Measurements from ENCODE around the gene DLGAP4. TPM values are rescaled to one million over a fixed set of nuclear protein-coding genes. Genes with fewer than 3 reads are reported as not detected.
A peak's percentile ranks its signal among the peaks of the same experiment; 100 is the strongest.

The DLGAP4 gene
- total and polyA plus RNA-seq, 2 experiments from 2014 or later, result 14.3 to 68.1 TPM

GRCh38 chr20:36309643-36310042 lies 3.5 kb downstream of the DLGAP4 start:
- no peak overlapping the region for H3K4me3 ChIP-seq
- TF ChIP-seq EZH2 (IDR thresholded peaks at IDR 0.05; ENCODE audit: insufficient read depth, poor library complexity, severe bottlenecking) (no peak), EZH2phosphoT487 (IDR thresholded peaks at IDR 0.05; ENCODE audit: insufficient read depth, low read depth) (no peak)

GRCh38 chr20:36310215-36310981 lies 4.3 kb downstream of the DLGAP4 start:
- Histone ChIP-seq H3F3A (ENCODE audit: insufficient read depth) (no peaks in the 10 kb centered on the region), H3K27ac (no peak overlapping the region), H3K4me3 (no peak overlapping the region), H2AFZ (no peak overlapping the region), H3K4me2 (ENCODE audit: unreplicated experiment) (no peak overlapping the region), H3K9ac (no peak overlapping the region), H3K4me1 (ENCODE audit: insufficient read depth) (no peaks in the 10 kb centered on the region), H4K20me1 (ENCODE audit: insufficient read depth) (no peaks in the 10 kb centered on the region), H3K9me3 (ENCODE audit: low read depth) (no peaks in the 10 kb centered on the region), H3K79me2 (ENCODE audit: insufficient read depth) (no peaks in the 10 kb centered on the region), H3K9me2 (ENCODE audit: insufficient read depth) (no peaks in the 10 kb centered on the region), H3K27me3 (replicated peaks; ENCODE audit: insufficient read depth) (peaks cover 43% of the 10 kb centered on the region), H3K36me3 (ENCODE audit: low read depth) (no peaks in the 10 kb centered on the region)
- in situ Hi-C loops (cut with MboI), result no loop called here
- 42 to 52% methylated on average over 8 of the region's 8 CpGs for WGBS, 2 experiments (ENCODE audit: low coverage in 1 of 2, low lambda C conversion rate in 2 of 2, missing lambda C conversion rate in 2 of 2)
- no peak for DNase-seq
- no peak for TF ChIP-seq EZH2phosphoT487 (IDR thresholded peaks at IDR 0.05; ENCODE audit: insufficient read depth, low read depth)
- no peak for TF ChIP-seq EZH2 (IDR thresholded peaks at IDR 0.05; ENCODE audit: insufficient read depth, poor library complexity, severe bottlenecking)

More at GRCh38 chr20:36309643-36310042, 3.5 kb downstream of the DLGAP4 start:
- Histone ChIP-seq H3K9me2 (ENCODE audit: insufficient read depth) (no peaks in the 10 kb centered on the region), H3K27me3 (replicated peaks; ENCODE audit: insufficient read depth) (peaks cover 51% of the 10 kb centered on the region), H3K27ac (no peak overlapping the region), H4K20me1 (ENCODE audit: insufficient read depth) (no peaks in the 10 kb centered on the region), H3F3A (ENCODE audit: insufficient read depth) (no peaks in the 10 kb centered on the region), H2AFZ (no peak overlapping the region), H3K79me2 (ENCODE audit: insufficient read depth) (no peaks in the 10 kb centered on the region), H3K9me3 (ENCODE audit: low read depth) (no peaks in the 10 kb centered on the region), H3K4me1 (ENCODE audit: insufficient read depth) (no peaks in the 10 kb centered on the region), H3K9ac (no peak overlapping the region), H3K36me3 (ENCODE audit: low read depth) (no peaks in the 10 kb centered on the region), H3K4me2 (ENCODE audit: unreplicated experiment) (no peak overlapping the region)
- DNase-seq, result no peak
- 55 to 56% methylated on average over 3 of the region's 3 CpGs for WGBS, 2 experiments (ENCODE audit: low coverage in 1 of 2, low lambda C conversion rate in 2 of 2, missing lambda C conversion rate in 2 of 2)
- in situ Hi-C loops (cut with MboI), result no loop called here

- H3K4me1 ChIP-seq (ENCODE audit: insufficient read depth), result no peaks in the 10 kb centered on the region
- H3K27ac ChIP-seq, result no peak overlapping the region
- peaks cover 39% of the 10 kb centered on the region for H3K27me3 ChIP-seq (replicated peaks; ENCODE audit: insufficient read depth)
- no peaks in the 10 kb centered on the region for H3K9me2 ChIP-seq (ENCODE audit: insufficient read depth)
- H3K9ac ChIP-seq, result no peak overlapping the region
- no peaks in the 10 kb centered on the region for H3K9me3 ChIP-seq (ENCODE audit: low read depth)
- H2AFZ ChIP-seq, result no peak overlapping the region
- no peaks in the 10 kb centered on the region for H3K79me2 ChIP-seq (ENCODE audit: insufficient read depth)
- WGBS, 2 experiments (ENCODE audit: low coverage in 1 of 2, low lambda C conversion rate in 2 of 2, missing lambda C conversion rate in 2 of 2), result 31 to 33% methylated on average over 17 of the region's 17 CpGs
- H3F3A ChIP-seq (ENCODE audit: insufficient read depth), result no peaks in the 10 kb centered on the region
- no peaks in the 10 kb centered on the region for H4K20me1 ChIP-seq (ENCODE audit: insufficient read depth)
- H3K4me2 ChIP-seq (ENCODE audit: unreplicated experiment), result no peak overlapping the region
- no peak for TF ChIP-seq EZH2 (IDR thresholded peaks at IDR 0.05; ENCODE audit: insufficient read depth, poor library complexity, severe bottlenecking)
- no peak for TF ChIP-seq EZH2phosphoT487 (IDR thresholded peaks at IDR 0.05; ENCODE audit: insufficient read depth, low read depth)
- no peak overlapping the region for H3K4me3 ChIP-seq
- in situ Hi-C loops (cut with MboI), result no loop called here
- no peaks in the 10 kb centered on the region for H3K36me3 ChIP-seq (ENCODE audit: low read depth)
- DNase-seq, result peak; percentile 61
Observed at GRCh38 chr20:36311141-36311853, 5.2 kb downstream of the DLGAP4 start.

- no peaks in the 10 kb centered on the region for H3K79me2 ChIP-seq (ENCODE audit: insufficient read depth)
- WGBS, 2 experiments (ENCODE audit: low coverage in 1 of 2, low lambda C conversion rate in 2 of 2, missing lambda C conversion rate in 2 of 2), result 60 to 63% methylated on average over 22 of the region's 22 CpGs
Observed at GRCh38 chr20:36311854-36312723, 6.0 kb downstream of the DLGAP4 start.

More at GRCh38 chr20:36311854-36312723, 6.0 kb downstream of the DLGAP4 start:
- H3K4me3 ChIP-seq, result no peak overlapping the region
- in situ Hi-C loops (cut with MboI), result no loop called here
- H3K27ac ChIP-seq, result no peak overlapping the region
- H3K9ac ChIP-seq, result no peak overlapping the region
- no peak for DNase-seq
- H3K4me1 ChIP-seq (ENCODE audit: insufficient read depth), result no peaks in the 10 kb centered on the region
- H2AFZ ChIP-seq, result no peak overlapping the region
- H3K36me3 ChIP-seq (ENCODE audit: low read depth), result no peaks in the 10 kb centered on the region
- no peaks in the 10 kb centered on the region for H4K20me1 ChIP-seq (ENCODE audit: insufficient read depth)
- H3K9me3 ChIP-seq (ENCODE audit: low read depth), result no peaks in the 10 kb centered on the region
- H3K9me2 ChIP-seq (ENCODE audit: insufficient read depth), result no peaks in the 10 kb centered on the region
- no peaks in the 10 kb centered on the region for H3F3A ChIP-seq (ENCODE audit: insufficient read depth)
- TF ChIP-seq EZH2phosphoT487 (IDR thresholded peaks at IDR 0.05; ENCODE audit: insufficient read depth, low read depth) (no peak), EZH2 (IDR thresholded peaks at IDR 0.05; ENCODE audit: insufficient read depth, poor library complexity, severe bottlenecking) (no peak)
- peaks cover 36% of the 10 kb centered on the region for H3K27me3 ChIP-seq (replicated peaks; ENCODE audit: insufficient read depth)
- H3K4me2 ChIP-seq (ENCODE audit: unreplicated experiment), result no peak overlapping the region
